Activated CD4-positive, CD25-positive, alpha-beta regulatory T cell treated with anti-CD3 and anti-CD28 coated beads, Interleukin-2, amount 50 U/mL, for 24 hours (primary cell): ENCODE data around the gene TIAL1.

ENCODE experiments used
- ATAC-seq, 2 donors: fragments of 150-1000 bp; cut with Tn5 transposase; one replicate each; pipeline ENCODE4 v1.10.0; 2021; ENCODE audit warnings: mild to moderate bottlenecking in 1 of 2, moderate library complexity in 1 of 2

The TIAL1 gene

DNA sequence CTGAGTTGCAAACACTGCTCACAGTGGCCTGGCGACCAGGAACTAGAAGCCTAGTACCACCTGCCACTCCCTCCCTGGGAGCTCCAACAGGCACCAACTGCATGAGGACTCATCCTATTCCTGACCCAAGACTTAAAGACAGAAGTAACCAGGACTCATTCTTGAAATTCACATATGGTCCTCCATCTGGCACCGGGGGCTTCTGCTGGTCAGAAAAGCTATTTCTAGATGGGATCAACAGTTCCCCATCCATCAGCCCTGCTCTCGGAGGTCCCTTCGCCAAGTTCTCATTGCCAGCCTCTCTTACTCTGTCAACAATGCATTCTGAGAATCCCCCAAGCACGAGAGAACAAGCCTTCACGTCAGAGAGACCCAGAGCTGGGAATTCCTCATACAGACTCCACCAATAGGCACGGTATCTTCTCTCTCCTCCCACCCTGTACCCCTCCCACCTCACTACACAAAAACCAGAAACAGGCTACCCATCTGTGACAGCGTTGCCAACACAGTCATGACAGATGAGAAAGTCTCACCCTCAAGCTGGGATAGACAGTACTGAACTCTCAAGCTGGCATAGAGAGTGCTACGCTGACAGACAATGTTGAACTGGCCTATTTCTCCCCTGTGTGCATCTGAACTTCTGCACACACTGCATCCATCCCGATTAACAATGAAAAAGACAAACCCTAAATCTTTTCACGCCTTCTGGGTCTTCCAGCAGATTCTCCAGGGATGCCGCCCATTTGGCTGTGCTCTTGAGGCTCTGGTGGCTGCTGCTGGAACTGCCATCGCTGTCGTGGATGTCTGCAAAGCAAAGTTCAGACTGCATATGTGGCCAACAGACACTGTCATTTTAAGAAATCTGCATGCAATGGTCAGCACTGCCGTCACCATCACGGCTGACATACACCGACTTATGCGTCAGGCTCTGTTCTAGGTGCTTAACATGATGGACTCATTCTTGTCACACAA is 69.9 kb downstream of the TIAL1 start:
- no peak for ATAC-seq

- ATAC-seq, result no peak
Observed at GRCh38 chr10:119526149-119526548, 70.6 kb downstream of the TIAL1 start.

GRCh38 chr10:119525116-119525515 is 71.6 kb downstream of the TIAL1 start:
- no peak for ATAC-seq

DNA sequence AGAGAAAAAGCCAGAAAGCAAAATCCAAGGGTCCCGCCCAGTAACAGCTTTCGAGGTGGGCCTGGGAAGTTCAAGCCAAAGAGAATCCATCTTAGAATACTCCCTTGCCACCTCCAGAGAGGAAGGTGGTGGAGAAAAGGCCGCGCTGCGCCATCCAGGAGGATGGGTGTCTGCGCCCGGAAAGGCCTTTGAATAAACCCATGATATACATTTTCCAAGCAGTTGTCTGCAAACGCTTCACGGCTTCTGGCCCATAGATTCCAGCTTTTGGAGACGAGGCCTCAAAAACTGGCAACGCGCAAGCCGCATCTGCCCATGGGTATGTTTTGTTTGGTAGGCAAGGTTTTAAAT is 72.1 kb downstream of the TIAL1 start:
- ATAC-seq, result no peak

GRCh38 chr10:119523895-119524719 is 72.7 kb downstream of the TIAL1 start:
- no peak for ATAC-seq
